Mucosa of descending colon (tissue), 3 donors: ENCODE results near the gene BEST3. TPM values are rescaled to one million over a fixed set of nuclear protein-coding genes. Genes with fewer than 3 reads are reported as not detected.

ENCODE experiments used
- ATAC-seq: fragments of 200-7000 bp; cut with Tn5 transposase; one replicate; pipeline ENCODE4 v1.9.1; 2020; ENCODE audit warnings: mild to moderate bottlenecking, moderate library complexity
- DNase-seq, 3 donors: peaks; one replicate each; pipeline ENCODE4 v3.0.0-alpha.2; 2020
- H3K36me3 ChIP-seq: fragments of 200-600 bp; one replicate; pipeline ENCODE4 v1.8.0; 2021; ENCODE audit warnings: low read depth, mild to moderate bottlenecking
- H3K4me1 ChIP-seq: fragments of 200-600 bp; one replicate; pipeline ENCODE4 v1.8.0; 2021; ENCODE audit warnings: low read depth, mild to moderate bottlenecking
- H3K4me3 ChIP-seq: fragments of 200-600 bp; one replicate; pipeline ENCODE4 v1.8.0; 2021; ENCODE audit warnings: mild to moderate bottlenecking
- H3K9me3 ChIP-seq: fragments of 200-600 bp; one replicate; pipeline ENCODE4 v1.8.0; 2021; ENCODE audit warnings: mild to moderate bottlenecking
- CTCF ChIP-seq: fragments of 200-600 bp; IDR thresholded peaks from one replicate; pipeline ENCODE4 v1.8.0; 2022; ENCODE audit warnings: antibody characterized with exemption, mild to moderate bottlenecking
- intact Hi-C, 2 donors: fragments of 100-400 bp; cut with DNase I in 1 of 2; cut with micrococcal nuclease in 1 of 2; formaldehyde crosslinking; loops; one replicate each; pipeline versions ENCODE4 v1.11.0 to v1.11.1; 2022; cut with DNase I, micrococcal nuclease
- total RNA-seq, 3 donors: library from RNA; stranded (reverse); fragmentation: NEBNext Ultra II Directional in 2 of 3; extraction: Animal tissue kit (Norgen Biotek cat#: 25700) in 2 of 3; gene quantifications; one replicate each; pipeline versions ENCODE4 v1.2.1 to v1.2.4, GENCODE V29; 2021 to 2023
- donor health status: DM: no; HTN: no; CAD: no; lungs with moderate emphysema.
- donor health status: DM: no; HTN: no; CAD: no.
- donor health status: DM: no; HTN: yes; CAD: no.

Gene BEST3
- total RNA-seq, 3 donors from 2014 or later = 0.09 to 0.27 TPM; not detected in 1

- no peak overlapping the region for H3K4me3 ChIP-seq
- DNase-seq = no peak
- ATAC-seq = no peak
- TF ChIP-seq CTCF = no peak
- H3K36me3 ChIP-seq = no peaks in the 10 kb centered on the region
- H3K9me3 ChIP-seq = no peaks in the 10 kb centered on the region
- H3K4me1 ChIP-seq = no peaks in the 10 kb centered on the region
- intact Hi-C loops = no loop called here
These were observed 36.3 kb downstream of the BEST3 start for GRCh38 chr12:69662764-69663163.

GRCh38 chr12:69661386-69661785 is 37.7 kb downstream of the BEST3 start:
- Histone ChIP-seq H3K36me3 (no peaks in the 10 kb centered on the region), H3K4me1 (no peaks in the 10 kb centered on the region), H3K4me3 (no peak overlapping the region), H3K9me3 (no peaks in the 10 kb centered on the region)
- ATAC-seq (no peak), DNase-seq (no peak)
- TF ChIP-seq CTCF = no peak
- intact Hi-C loops = no loop called here

GRCh38 chr12:69660164-69660863 is 38.8 kb downstream of the BEST3 start:
- H3K4me3 ChIP-seq = no peak overlapping the region
- intact Hi-C loops = no loop called here
- H3K36me3 ChIP-seq = no peaks in the 10 kb centered on the region
- H3K4me1 ChIP-seq = no peaks in the 10 kb centered on the region
- H3K9me3 ChIP-seq = no peaks in the 10 kb centered on the region
- no peak for DNase-seq
- ATAC-seq = no peak
- no peak for TF ChIP-seq CTCF

- DNase-seq (no peak), ATAC-seq (no peak)
- intact Hi-C loops = no loop called here
- H3K4me3 ChIP-seq = no peak overlapping the region
- no peaks in the 10 kb centered on the region for H3K4me1 ChIP-seq
- no peaks in the 10 kb centered on the region for H3K36me3 ChIP-seq
- TF ChIP-seq CTCF = no peak
- no peaks in the 10 kb centered on the region for H3K9me3 ChIP-seq
These were observed 40.9 kb downstream of the BEST3 start for GRCh38 chr12:69658203-69658602.

GRCh38 chr12:69657376-69658137 is 41.5 kb downstream of the BEST3 start:
- ATAC-seq (no peak), DNase-seq (no peak)
- H3K36me3 ChIP-seq = no peaks in the 10 kb centered on the region
- H3K9me3 ChIP-seq = no peaks in the 10 kb centered on the region
- H3K4me3 ChIP-seq = no peak overlapping the region
- H3K4me1 ChIP-seq = no peaks in the 10 kb centered on the region
- intact Hi-C loops = no loop called here
- no peak for TF ChIP-seq CTCF
